ENCODE measurements around the gene ATRNL1. TPM values are rescaled to one million over a fixed set of nuclear protein-coding genes. Genes with fewer than 3 reads are reported as not detected.

ATRNL1 gene
- total and polyA plus RNA-seq, 4 donors = 11.7 to 180 (median 38.5) TPM

GRCh38 chr10:115914475-115914874 is 821.3 kb downstream of the ATRNL1 start:
- no peak for DNase-seq (ENCODE audit: low read depth in 4 of 6, low spot score in 6 of 6)
- H3K4me1 ChIP-seq (ENCODE audit: control insufficient read depth, insufficient read depth, low read length) = no peaks in the 10 kb centered on the region
- no peaks in the 10 kb centered on the region for H3K9me3 ChIP-seq (ENCODE audit: control insufficient read depth, insufficient read depth, low read length)
- 100% methylated on average over 2 of the region's 3 CpGs for WGBS (ENCODE audit: insufficient coverage)
- no peaks in the 10 kb centered on the region for H3K36me3 ChIP-seq (ENCODE audit: control insufficient read depth, insufficient read depth, low read length)
- H3K4me3 ChIP-seq (ENCODE audit: low read depth, low read length) = no peak overlapping the region
- no peaks in the 10 kb centered on the region for H3K27me3 ChIP-seq (ENCODE audit: control insufficient read depth, insufficient read depth, low read length)
- H3K27ac ChIP-seq (ENCODE audit: low read depth, low read length) = no peak overlapping the region

DNA sequence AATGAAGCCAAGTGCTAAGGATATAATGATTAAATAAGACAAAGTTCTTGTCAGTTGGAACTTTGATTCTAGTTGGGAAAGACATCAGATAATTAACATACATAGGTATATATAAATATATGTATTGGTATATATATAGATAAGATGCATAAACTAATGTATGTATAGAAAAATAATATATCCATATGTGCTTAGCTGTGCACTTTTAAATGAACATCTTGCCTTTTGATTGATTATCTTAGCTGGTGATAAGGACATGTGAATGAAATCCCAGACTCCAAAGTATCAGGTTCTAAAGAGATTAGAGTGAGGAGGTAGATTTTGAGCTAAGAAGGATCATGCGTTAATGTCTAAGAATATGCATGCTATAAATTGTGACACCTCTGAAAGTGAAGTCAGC is 822.3 kb downstream of the ATRNL1 start:
- Histone ChIP-seq H3K27me3 (ENCODE audit: control insufficient read depth, insufficient read depth, low read length) (no peaks in the 10 kb centered on the region), H3K36me3 (ENCODE audit: control insufficient read depth, insufficient read depth, low read length) (no peaks in the 10 kb centered on the region), H3K4me1 (ENCODE audit: control insufficient read depth, insufficient read depth, low read length) (no peaks in the 10 kb centered on the region), H3K4me3 (ENCODE audit: low read depth, low read length) (no peak overlapping the region), H3K9me3 (ENCODE audit: control insufficient read depth, insufficient read depth, low read length) (no peaks in the 10 kb centered on the region), H3K27ac (ENCODE audit: low read depth, low read length) (no peak overlapping the region)
- no CpG with 5 or more reads among the region's 1 CpG for WGBS (ENCODE audit: insufficient coverage)
- no peak for DNase-seq (ENCODE audit: low read depth in 4 of 6, low spot score in 6 of 6)

- DNase-seq (ENCODE audit: low read depth in 4 of 6, low spot score in 6 of 6) = no peak
- Histone ChIP-seq H3K9me3 (ENCODE audit: control insufficient read depth, insufficient read depth, low read length) (no peaks in the 10 kb centered on the region), H3K27ac (ENCODE audit: low read depth, low read length) (no peak overlapping the region), H3K4me3 (ENCODE audit: low read depth, low read length) (no peak overlapping the region), H3K27me3 (ENCODE audit: control insufficient read depth, insufficient read depth, low read length) (no peaks in the 10 kb centered on the region), H3K36me3 (ENCODE audit: control insufficient read depth, insufficient read depth, low read length) (no peaks in the 10 kb centered on the region), H3K4me1 (ENCODE audit: control insufficient read depth, insufficient read depth, low read length) (no peaks in the 10 kb centered on the region)
- 100% methylated on average over 1 of the region's 2 CpGs for WGBS (ENCODE audit: insufficient coverage)
Observed at GRCh38 chr10:115918812-115919211, 825.6 kb downstream of the ATRNL1 start.

GRCh38 chr10:115921795-115922194 is 828.6 kb downstream of the ATRNL1 start:
- H3K9me3 ChIP-seq (ENCODE audit: control insufficient read depth, insufficient read depth, low read length) = no peaks in the 10 kb centered on the region
- H3K27me3 ChIP-seq (ENCODE audit: control insufficient read depth, insufficient read depth, low read length) = no peaks in the 10 kb centered on the region
- WGBS (ENCODE audit: insufficient coverage) = 88% methylated on average over 1 of the region's 4 CpGs
- no peaks in the 10 kb centered on the region for H3K36me3 ChIP-seq (ENCODE audit: control insufficient read depth, insufficient read depth, low read length)
- no peak for DNase-seq (ENCODE audit: low read depth in 4 of 6, low spot score in 6 of 6)
- no peaks in the 10 kb centered on the region for H3K4me1 ChIP-seq (ENCODE audit: control insufficient read depth, insufficient read depth, low read length)
- H3K27ac ChIP-seq (ENCODE audit: low read depth, low read length) = no peak overlapping the region
- no peak overlapping the region for H3K4me3 ChIP-seq (ENCODE audit: low read depth, low read length)

- DNase-seq (ENCODE audit: low read depth in 4 of 6, low spot score in 6 of 6) = no peak
- H3K4me1 ChIP-seq (ENCODE audit: control insufficient read depth, insufficient read depth, low read length) = no peaks in the 10 kb centered on the region
- H3K36me3 ChIP-seq (ENCODE audit: control insufficient read depth, insufficient read depth, low read length) = no peaks in the 10 kb centered on the region
- H3K27ac ChIP-seq (ENCODE audit: low read depth, low read length) = no peak overlapping the region
- H3K27me3 ChIP-seq (ENCODE audit: control insufficient read depth, insufficient read depth, low read length) = no peaks in the 10 kb centered on the region
- WGBS (ENCODE audit: insufficient coverage) = no CpG with 5 or more reads among the region's 2 CpGs
- H3K9me3 ChIP-seq (ENCODE audit: control insufficient read depth, insufficient read depth, low read length) = no peaks in the 10 kb centered on the region
- H3K4me3 ChIP-seq (ENCODE audit: low read depth, low read length) = no peak overlapping the region
Observed at GRCh38 chr10:115931309-115931708, 838.1 kb downstream of the ATRNL1 start.

- no peak for DNase-seq (ENCODE audit: low read depth in 4 of 6, low spot score in 6 of 6)
- 100% methylated on average over 1 of the region's 2 CpGs for WGBS (ENCODE audit: insufficient coverage)
- Histone ChIP-seq H3K36me3 (ENCODE audit: control insufficient read depth, insufficient read depth, low read length) (no peaks in the 10 kb centered on the region), H3K4me3 (ENCODE audit: low read depth, low read length) (no peak overlapping the region), H3K27me3 (ENCODE audit: control insufficient read depth, insufficient read depth, low read length) (no peaks in the 10 kb centered on the region), H3K27ac (ENCODE audit: low read depth, low read length) (no peak overlapping the region), H3K4me1 (ENCODE audit: control insufficient read depth, insufficient read depth, low read length) (no peaks in the 10 kb centered on the region), H3K9me3 (ENCODE audit: control insufficient read depth, insufficient read depth, low read length) (no peaks in the 10 kb centered on the region)
Observed at GRCh38 chr10:115932099-115932498, 838.9 kb downstream of the ATRNL1 start.

DNA sequence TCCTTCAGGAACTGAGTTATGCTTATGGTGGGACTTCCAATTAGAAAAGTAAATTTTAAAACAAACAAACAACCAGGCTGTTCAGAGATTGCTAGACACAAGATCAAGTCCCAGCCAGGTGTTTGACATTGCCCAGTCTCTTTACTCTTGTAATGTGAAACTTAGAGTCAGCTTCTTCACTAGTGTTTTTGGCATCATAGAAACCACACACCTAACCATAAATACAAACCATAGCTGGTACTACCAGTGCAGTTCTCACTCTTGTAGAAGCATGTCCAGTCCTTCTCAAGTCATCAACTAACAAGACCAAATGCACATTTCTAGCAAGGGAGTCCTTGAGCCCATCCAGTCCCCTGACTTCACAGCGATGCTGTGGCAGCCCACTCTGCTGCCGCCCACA is 839.9 kb downstream of the ATRNL1 start:
- WGBS (ENCODE audit: insufficient coverage) = 100% methylated on average over 2 of the region's 2 CpGs
- H3K4me1 ChIP-seq (ENCODE audit: control insufficient read depth, insufficient read depth, low read length) = no peaks in the 10 kb centered on the region
- DNase-seq (ENCODE audit: low read depth in 4 of 6, low spot score in 6 of 6) = no peak
- no peak overlapping the region for H3K4me3 ChIP-seq (ENCODE audit: low read depth, low read length)
- H3K27ac ChIP-seq (ENCODE audit: low read depth, low read length) = no peak overlapping the region
- no peaks in the 10 kb centered on the region for H3K27me3 ChIP-seq (ENCODE audit: control insufficient read depth, insufficient read depth, low read length)
- no peaks in the 10 kb centered on the region for H3K36me3 ChIP-seq (ENCODE audit: control insufficient read depth, insufficient read depth, low read length)
- no peaks in the 10 kb centered on the region for H3K9me3 ChIP-seq (ENCODE audit: control insufficient read depth, insufficient read depth, low read length)

DNA sequence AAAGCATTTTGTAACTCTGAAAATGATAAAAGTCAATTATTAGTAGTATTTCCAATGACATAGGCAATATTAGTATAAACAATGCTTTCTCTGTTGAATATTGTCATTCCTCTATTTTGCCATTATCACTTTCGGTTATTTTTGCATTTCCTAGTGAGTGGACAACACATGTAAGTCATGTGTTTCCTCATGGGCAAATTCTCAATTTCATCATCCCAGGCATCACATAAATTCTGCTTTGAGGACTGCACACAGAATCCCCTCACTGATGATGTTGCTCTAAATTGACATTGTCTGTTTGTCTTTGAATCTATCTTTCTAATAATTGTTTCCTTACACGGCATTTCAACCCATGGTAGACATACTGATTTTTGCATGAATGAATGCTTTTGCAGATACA is 842.6 kb downstream of the ATRNL1 start:
- DNase-seq (ENCODE audit: low read depth in 4 of 6, low spot score in 6 of 6) = no peak
- Histone ChIP-seq H3K9me3 (ENCODE audit: control insufficient read depth, insufficient read depth, low read length) (no peaks in the 10 kb centered on the region), H3K27ac (ENCODE audit: low read depth, low read length) (no peak overlapping the region), H3K27me3 (ENCODE audit: control insufficient read depth, insufficient read depth, low read length) (no peaks in the 10 kb centered on the region), H3K36me3 (ENCODE audit: control insufficient read depth, insufficient read depth, low read length) (no peaks in the 10 kb centered on the region), H3K4me1 (ENCODE audit: control insufficient read depth, insufficient read depth, low read length) (no peaks in the 10 kb centered on the region), H3K4me3 (ENCODE audit: low read depth, low read length) (no peak overlapping the region)
- no CpG with 5 or more reads among the region's 2 CpGs for WGBS (ENCODE audit: insufficient coverage)

- H3K27me3 ChIP-seq (ENCODE audit: control insufficient read depth, insufficient read depth, low read length) = no peaks in the 10 kb centered on the region
- H3K9me3 ChIP-seq (ENCODE audit: control insufficient read depth, insufficient read depth, low read length) = no peaks in the 10 kb centered on the region
- no peaks in the 10 kb centered on the region for H3K4me1 ChIP-seq (ENCODE audit: control insufficient read depth, insufficient read depth, low read length)
- no peak for DNase-seq (ENCODE audit: low read depth in 4 of 6, low spot score in 6 of 6)
- 40% methylated on average over 2 of the region's 9 CpGs for WGBS (ENCODE audit: insufficient coverage)
- no peaks in the 10 kb centered on the region for H3K36me3 ChIP-seq (ENCODE audit: control insufficient read depth, insufficient read depth, low read length)
- no peak overlapping the region for H3K27ac ChIP-seq (ENCODE audit: low read depth, low read length)
- no peak overlapping the region for H3K4me3 ChIP-seq (ENCODE audit: low read depth, low read length)
Observed at GRCh38 chr10:115936926-115937767, 844.0 kb downstream of the ATRNL1 start.

DNA sequence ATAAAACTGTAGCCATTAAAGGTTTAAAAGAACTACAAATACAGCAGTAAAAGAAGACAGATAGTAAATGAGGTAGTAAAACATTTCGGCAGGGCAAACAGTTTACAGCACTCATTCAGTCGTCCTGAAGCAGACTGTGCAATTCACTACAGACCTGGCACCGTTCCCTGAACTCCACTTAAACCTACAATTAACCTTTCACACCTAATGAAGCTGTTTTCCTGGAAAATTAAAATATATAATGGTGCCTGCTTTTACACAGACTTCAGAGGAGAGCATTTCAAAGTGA is 844.5 kb downstream of the ATRNL1 start:
- WGBS (ENCODE audit: insufficient coverage) = no CpG with 5 or more reads among the region's 3 CpGs
- H3K4me3 ChIP-seq (ENCODE audit: low read depth, low read length) = no peak overlapping the region
- peak in 3 of 6 donors; percentile 23 to 82 (median 42) for DNase-seq (ENCODE audit: low read depth in 4 of 6, low spot score in 6 of 6)
- H3K27me3 ChIP-seq (ENCODE audit: control insufficient read depth, insufficient read depth, low read length) = no peaks in the 10 kb centered on the region
- H3K36me3 ChIP-seq (ENCODE audit: control insufficient read depth, insufficient read depth, low read length) = no peaks in the 10 kb centered on the region
- no peak overlapping the region for H3K27ac ChIP-seq (ENCODE audit: low read depth, low read length)
- H3K4me1 ChIP-seq (ENCODE audit: control insufficient read depth, insufficient read depth, low read length) = no peaks in the 10 kb centered on the region
- H3K9me3 ChIP-seq (ENCODE audit: control insufficient read depth, insufficient read depth, low read length) = no peaks in the 10 kb centered on the region

Measured in spinal cord (tissue), 10 donors.